ENCODE measurements around the gene B9D1.

The B9D1 gene

GRCh38 chr17:19362277-19363113, at the start of gene B9D1:
Gene B9D1, minus strand, starts transcription at chr17:19362723. Its CDS starts 154 bp downstream, at chr17:19362569.
- in situ Hi-C loops (cut with HindIII; ENCODE audit: low sequenced_read_pairs): loop anchor here (5.0 to 25.0 kb wide), 2 partner anchors 95 to 425 kb away; no protein-coding TSS in a partner anchor

GRCh38 chr17:19411631-19412030, 49.1 kb upstream of the B9D1 start:
- in situ Hi-C loops (cut with HindIII; ENCODE audit: low sequenced_read_pairs): no loop called here

GRCh38 chr17:19410875-19411620, 48.5 kb upstream of the B9D1 start, which contains the start of gene RNF112:
Gene RNF112, plus strand, starts transcription at chr17:19411232. Its CDS starts 177 bp downstream, at chr17:19411409.
- in situ Hi-C loops (cut with HindIII; ENCODE audit: low sequenced_read_pairs): no loop called here

GRCh38 chr17:19410091-19410490, 47.6 kb upstream of the B9D1 start:
- in situ Hi-C loops (cut with HindIII; ENCODE audit: low sequenced_read_pairs): no loop called here

- in situ Hi-C loops (cut with HindIII; ENCODE audit: low sequenced_read_pairs): no loop called here
Measured at GRCh38 chr17:19409509-19409908, 47.0 kb upstream of the B9D1 start.

GRCh38 chr17:19409066-19409465, 46.5 kb upstream of the B9D1 start:
- in situ Hi-C loops (cut with HindIII; ENCODE audit: low sequenced_read_pairs): no loop called here

GRCh38 chr17:19408346-19408710, 45.8 kb upstream of the B9D1 start:
- in situ Hi-C loops (cut with HindIII; ENCODE audit: low sequenced_read_pairs): no loop called here

GRCh38 chr17:19407601-19408345, 45.2 kb upstream of the B9D1 start:
- in situ Hi-C loops (cut with HindIII; ENCODE audit: low sequenced_read_pairs): no loop called here

GRCh38 chr17:19405114-19405513, 42.6 kb upstream of the B9D1 start:
- in situ Hi-C loops (cut with HindIII; ENCODE audit: low sequenced_read_pairs): no loop called here

- in situ Hi-C loops (cut with HindIII; ENCODE audit: low sequenced_read_pairs): no loop called here
Measured at GRCh38 chr17:19404264-19404663, 41.7 kb upstream of the B9D1 start.

GRCh38 chr17:19403021-19403420, 40.5 kb upstream of the B9D1 start:
- in situ Hi-C loops (cut with HindIII; ENCODE audit: low sequenced_read_pairs): no loop called here

- in situ Hi-C loops (cut with HindIII; ENCODE audit: low sequenced_read_pairs): no loop called here
Measured at GRCh38 chr17:19402171-19402570, 39.6 kb upstream of the B9D1 start.

- in situ Hi-C loops (cut with HindIII; ENCODE audit: low sequenced_read_pairs): no loop called here
Measured at GRCh38 chr17:19401321-19402010, 38.9 kb upstream of the B9D1 start.

- in situ Hi-C loops (cut with HindIII; ENCODE audit: low sequenced_read_pairs): no loop called here
Measured at GRCh38 chr17:19399750-19400450, 37.4 kb upstream of the B9D1 start.

GRCh38 chr17:19398301-19399181, 36.0 kb upstream of the B9D1 start:
- in situ Hi-C loops (cut with HindIII; ENCODE audit: low sequenced_read_pairs): no loop called here

GRCh38 chr17:19397556-19398041, 35.1 kb upstream of the B9D1 start:
- in situ Hi-C loops (cut with HindIII; ENCODE audit: low sequenced_read_pairs): no loop called here

- in situ Hi-C loops (cut with HindIII; ENCODE audit: low sequenced_read_pairs): no loop called here
Measured at GRCh38 chr17:19392303-19392702, 29.8 kb upstream of the B9D1 start.

- in situ Hi-C loops (cut with HindIII; ENCODE audit: low sequenced_read_pairs): no loop called here
Measured at GRCh38 chr17:19391432-19391831, 28.9 kb upstream of the B9D1 start.

GRCh38 chr17:19390951-19391350, 28.4 kb upstream of the B9D1 start:
- in situ Hi-C loops (cut with HindIII; ENCODE audit: low sequenced_read_pairs): no loop called here
